GM19395 (cell line): ENCODE results near the gene WDR1.
"Not testable (repeated sequence)": the region's sequence is repeated elsewhere in the genome, so short reads cannot be mapped to it uniquely, and the experiment has no call there.

Experiments
- ATAC-seq: cut with Tn5 transposase; IDR thresholded peaks from one replicate; pipeline ENCODE4 v1.9.1; 2021; ENCODE audit warnings: mild to moderate bottlenecking, moderate library complexity; ENCODE audit not compliant: unreplicated experiment

Gene WDR1

DNA sequence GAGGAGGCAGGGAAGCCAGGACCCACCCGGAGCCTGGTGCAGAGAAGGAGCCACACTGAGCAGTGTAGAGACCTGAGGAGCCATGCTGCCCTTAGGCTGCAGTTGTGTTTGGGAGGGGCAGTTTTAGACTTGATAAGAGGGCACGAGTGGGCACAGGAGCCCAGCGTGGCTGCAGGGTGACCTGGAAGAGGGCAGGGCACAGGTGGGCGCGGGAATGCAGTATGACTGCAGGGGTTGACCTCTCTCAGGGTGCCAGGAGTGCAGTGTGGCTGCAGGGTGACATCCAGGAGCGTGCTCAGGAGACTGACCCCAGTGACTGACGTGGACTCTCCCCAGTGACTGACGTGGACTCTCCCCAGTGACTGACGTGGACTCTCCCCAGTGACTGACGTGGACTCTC is 14.6 kb upstream of the WDR1 start:
- ATAC-seq, result no peak

DNA sequence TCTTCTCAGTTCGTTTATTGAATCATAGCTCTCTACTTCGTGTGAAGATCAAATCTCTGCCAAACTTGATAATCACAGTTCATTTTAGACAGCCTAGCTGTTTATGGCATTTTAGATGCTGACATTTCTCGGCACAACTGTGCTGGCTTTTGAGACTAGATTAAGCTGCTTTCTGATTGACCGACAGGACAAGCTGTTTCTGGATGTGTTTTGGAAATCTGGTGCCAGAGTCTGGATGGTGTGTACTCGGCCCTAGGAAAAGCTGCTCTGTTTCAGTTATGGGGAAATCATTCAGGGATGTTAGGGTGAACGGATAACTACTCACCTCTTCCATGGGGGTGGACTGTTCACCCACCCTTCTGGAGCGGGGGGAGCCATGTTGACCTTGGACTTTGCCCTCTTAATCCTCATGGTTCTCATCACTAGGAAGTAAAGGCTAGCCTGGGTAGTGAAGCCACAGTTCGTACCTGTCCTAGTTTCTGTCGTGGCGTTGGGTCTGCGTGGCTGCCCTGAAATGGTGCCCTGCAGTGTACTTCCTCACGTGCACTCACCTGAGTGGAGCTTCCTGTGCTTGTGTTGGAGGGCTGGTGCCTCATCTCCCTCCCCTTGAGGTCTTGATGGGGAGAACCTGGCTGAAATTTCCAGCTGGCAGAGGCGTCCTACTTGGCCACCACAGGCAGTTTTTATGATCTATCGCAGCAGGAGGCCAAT is 13.7 kb upstream of the WDR1 start:
- ATAC-seq, result no peak

DNA sequence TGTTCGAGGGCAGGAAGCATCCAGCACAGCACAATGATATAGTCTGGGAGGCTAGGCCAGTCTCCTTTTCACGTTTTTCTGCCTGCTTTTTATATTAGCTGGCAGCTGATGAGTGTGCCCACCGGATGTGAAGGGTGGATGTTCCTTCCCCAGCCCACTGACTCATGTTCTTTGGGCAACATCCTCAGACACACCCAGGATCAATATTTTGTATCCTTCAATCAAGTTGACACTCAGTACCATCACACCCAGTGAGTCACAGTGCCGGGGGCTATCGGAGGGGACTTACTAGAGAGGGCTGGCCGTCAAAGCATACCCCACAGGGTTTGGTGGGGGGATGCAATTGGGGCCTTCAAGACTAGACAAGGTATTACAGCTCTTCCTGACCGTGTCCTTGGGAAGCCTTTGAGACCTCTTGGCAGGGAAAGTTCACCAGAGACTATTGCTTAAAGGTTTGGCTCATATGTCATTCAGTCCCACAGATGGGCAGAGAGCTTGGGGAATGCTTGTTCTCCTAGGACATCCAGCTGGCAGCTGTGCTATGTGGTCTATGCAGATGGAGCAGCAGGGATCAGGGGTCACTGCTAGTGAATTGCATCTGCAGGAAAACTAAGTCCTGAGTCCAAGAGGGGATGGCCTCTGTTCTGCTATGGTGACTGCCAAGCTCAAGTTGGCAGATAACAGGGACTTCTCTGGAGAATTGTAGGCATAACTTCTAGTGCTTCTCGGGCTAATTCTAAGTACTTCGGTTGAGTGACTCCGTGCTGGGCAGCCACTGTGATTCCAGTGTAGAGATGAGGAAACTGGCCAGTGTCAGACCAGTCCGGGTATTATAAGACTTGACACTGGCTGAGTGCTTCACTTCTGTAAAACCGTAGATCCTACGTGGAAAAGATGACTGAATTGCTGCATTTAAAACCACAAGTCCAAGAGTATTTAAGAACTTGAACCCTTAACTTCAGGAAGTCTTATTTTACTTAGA is 12.9 kb upstream of the WDR1 start:
- ATAC-seq, result no peak

DNA sequence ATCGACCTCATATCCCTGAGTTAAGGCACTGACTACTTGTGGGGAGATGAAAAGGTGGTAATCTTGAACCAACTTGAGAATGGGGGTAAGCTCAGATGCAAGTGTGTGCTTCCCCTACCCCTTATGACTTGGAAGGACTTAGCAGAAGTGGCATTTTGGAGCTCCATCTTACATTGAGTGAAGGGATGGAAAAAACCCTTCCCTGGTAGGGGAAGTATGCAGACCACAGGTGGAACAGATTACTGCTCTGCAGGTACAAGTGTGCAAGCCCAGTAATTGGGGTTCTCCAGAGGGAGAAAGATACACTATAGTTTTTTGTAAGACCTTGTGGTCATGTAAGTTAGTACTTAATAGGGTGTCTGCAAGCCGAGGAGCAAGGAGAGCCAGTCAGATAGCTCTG is 12.2 kb upstream of the WDR1 start:
- no peak for ATAC-seq

DNA sequence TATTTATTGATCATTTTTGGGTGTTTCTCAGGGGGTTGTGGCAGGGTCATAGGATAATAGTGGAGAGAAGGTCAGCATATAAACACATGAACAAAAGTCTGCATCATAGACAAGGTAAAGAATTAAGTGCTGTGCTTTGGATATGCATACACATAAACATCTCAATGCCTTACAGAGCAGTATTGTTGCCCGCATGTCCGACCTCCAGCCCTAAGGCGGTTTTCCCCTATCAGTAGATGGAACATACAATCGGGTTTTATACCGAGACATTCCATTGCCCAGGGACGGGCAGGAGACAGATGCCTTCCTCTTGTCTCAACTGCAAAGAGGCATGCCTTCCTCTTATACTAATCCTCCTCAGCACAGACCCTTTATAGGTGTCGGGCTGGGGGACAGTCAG is 10.9 kb upstream of the WDR1 start:
- not testable (repeated sequence) for ATAC-seq

DNA sequence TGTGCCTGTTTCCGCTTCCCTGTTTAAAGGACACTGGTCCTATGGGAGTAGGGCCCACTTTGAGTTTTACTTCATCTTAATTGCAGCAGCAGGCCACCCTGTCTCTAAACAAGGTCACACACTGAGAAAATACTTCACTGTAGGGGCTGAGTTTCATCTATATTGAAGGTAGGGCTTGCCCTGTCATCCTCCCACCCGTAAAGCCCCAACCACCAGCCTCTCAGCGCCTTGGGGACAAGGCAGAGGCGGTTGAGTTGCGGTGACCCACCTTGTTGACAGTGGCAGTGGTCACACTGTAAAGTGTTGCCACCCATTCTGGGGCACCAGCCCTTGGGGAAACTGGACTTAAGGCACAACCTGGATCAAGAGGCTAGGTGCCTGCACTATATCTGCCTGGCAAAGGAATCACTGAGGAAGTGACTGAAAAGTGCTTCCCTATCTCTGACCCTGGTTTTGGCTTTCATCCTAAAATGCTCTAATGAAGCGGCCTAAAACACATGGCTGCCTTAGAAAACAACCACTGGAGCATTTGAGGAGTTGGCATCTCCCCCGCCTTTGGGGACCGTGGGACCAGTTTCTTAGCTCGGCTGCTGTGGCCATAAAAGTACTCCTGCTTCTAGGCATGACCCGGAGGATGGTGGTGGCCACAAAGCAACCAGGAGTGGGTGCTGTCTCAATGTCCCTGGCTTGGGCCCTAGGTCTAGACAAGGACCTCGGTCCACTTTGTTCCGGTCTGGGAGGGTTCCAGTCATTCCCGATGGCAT is 7.8 kb upstream of the WDR1 start:
- no peak for ATAC-seq

DNA sequence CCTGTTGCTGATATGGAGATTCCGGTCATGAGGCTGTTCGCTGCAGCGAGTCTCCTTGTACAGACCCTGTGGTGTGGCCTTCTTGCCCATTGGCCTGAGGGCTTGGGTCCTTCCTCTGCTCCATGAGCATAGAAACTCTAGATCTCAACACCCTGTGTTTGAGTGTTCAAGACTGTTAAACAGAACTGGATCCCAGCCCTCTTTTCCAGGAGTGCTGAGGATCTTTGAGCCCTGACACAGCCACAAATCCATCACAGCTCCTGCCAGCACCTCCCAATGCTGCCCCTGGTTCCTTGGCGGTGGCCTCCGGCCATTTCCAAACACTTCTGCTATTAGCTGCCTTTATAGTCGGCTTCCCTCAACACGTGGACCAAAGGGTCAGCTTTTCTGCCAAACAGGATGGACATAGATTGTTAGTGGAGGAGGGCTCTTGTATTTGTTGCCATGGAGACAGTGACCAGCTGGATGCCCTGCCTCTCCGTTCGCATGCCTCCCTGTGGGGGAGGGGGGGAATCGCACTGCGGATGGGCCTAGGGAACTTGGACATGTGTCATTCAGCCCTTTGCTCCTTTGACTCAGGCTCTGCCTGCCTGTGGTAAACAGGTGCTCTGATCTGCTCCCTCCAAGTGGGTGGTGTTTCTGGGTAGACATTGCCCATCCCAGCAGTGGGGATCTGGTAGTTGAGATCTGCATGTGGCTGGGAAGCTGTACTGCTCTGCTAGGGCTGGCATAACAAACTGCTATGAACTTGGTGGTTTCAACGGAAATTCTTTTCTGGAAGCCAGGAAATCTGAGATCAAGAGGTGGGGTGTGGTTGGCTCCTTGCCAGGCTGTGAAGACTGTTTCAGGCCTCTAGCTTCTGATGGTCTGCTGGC is 6.9 kb upstream of the WDR1 start:
- ATAC-seq, result no peak

DNA sequence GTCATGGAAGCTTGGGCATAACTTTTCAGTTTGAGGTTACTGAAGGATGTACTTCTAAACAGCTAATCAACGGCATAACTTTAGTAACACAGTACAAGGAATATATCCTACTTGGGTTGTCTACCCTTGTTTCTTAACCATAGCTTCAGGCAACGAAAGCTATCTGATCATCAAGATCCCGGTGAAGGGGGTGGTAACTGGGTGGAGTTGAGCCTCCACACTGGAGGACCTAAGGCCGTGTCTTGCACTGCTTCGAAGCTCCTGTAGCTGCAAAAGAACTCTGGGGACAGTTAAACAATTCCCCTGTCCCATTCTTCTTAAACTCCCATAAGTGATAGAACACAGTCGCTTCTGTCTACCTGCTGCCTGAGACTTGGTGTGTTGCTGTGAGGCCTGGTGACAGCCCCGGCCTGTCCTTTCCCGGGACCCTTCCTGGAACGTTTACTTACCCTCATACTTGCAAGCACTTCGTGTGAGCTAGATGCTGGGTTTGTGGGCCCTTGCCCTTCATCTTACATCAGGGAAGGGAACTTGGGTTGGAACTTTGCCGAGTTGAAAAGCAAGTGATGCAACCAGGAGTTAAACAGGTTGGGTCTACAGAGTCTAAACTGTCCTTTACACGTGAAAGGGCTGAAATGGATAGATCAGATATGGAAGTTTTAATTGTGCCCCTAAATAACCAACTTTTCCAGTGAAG is 5.8 kb upstream of the WDR1 start:
- ATAC-seq, result no peak

DNA sequence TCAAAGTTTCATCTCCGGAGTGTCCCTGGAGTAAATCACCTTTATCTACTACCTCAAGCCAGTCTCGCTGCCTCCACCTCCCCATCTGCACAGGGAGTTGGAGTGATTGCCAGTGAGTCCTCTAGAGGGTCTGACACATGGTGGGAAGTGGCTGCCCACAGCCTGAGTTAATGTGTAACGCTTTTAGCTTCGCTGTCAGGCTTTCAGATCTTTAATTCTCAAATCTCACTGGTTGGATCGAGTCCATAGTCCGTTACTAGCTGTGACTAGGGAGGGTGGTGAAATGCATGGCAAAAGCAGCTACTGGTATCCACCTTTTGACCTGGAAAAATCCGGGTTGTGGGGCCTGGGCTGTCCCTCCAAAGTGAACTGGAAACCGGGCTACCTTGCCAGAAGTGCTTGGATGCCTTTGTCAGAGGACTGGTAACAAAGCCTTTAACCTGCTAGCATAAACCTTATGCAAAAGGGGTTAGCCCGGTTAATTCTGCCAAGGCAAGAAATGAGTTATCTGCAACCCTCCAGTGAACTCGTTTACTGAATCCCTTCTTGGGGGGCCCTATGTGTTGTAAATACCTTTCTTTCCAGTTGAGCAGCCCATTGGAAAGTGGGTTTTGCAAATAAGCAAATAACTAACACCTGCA is 5.1 kb upstream of the WDR1 start:
- no peak for ATAC-seq

DNA sequence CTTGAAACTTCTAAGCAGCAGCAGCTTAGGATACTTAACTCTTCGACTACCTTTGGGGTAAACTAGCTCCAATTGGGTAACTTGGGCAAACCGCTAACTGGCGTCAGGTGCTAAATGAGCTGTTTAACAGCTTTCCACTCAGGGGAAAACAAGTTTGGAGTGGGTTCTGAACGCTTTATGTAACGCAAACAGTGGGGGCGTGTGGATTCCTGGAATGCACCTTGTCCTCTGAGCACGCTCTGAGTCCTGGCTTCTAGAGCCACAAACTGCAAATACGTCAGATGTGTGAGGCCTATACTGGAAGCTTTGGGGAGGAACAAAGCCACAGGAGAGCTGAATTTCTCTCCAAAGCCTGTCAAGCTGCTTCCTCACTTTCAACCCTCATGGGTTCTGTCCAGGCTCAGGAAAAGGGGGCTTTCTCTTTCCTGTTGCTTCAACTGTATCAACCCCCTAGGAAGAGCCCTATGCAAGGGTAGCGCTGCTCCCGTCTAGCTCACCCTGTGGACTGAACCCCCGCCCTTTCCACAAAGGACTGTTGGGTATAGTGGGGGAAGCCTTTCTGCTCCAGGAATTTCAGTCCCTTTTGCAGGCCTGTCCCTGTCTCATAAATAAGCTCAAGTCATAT is 4.5 kb upstream of the WDR1 start:
- no peak for ATAC-seq

DNA sequence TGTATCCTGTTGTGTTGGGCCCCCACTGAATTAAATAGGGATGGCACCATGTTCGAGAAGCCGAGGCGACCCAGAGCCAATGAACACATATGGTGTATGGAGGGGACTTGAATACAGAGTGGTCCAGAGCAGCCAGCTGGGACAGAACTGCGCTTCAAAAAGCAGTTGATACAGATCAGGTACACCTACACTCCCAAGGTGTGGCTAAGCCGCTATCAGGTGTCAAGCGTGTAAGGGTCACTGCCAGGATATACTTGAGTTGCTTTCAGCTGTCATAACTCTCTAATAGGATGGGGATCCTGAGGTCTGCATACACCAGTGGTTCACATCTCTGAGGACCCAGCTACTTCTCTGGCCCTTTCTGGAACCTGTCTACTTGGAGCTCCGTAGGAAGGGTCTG is 3.2 kb upstream of the WDR1 start:
- ATAC-seq, result no peak

DNA sequence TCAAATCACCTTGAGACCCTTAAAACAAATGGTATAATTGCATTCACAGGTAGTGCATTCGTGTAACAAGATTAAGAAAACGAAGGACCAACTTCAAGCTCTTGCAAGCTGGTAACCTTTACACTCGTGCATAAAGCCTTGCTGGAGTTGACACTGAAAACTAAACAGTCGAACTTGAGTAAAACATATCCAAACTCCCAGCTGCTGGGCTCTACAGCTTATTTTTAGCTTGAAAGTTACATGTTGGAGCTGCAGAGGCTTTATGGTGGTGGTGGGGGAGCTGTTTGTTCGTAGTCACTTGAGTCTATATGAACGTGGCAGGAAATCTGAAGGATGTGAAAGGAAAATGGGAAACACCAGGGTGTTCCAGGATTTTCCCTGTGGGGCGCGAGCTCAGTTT is 2.7 kb upstream of the WDR1 start:
- no peak for ATAC-seq

DNA sequence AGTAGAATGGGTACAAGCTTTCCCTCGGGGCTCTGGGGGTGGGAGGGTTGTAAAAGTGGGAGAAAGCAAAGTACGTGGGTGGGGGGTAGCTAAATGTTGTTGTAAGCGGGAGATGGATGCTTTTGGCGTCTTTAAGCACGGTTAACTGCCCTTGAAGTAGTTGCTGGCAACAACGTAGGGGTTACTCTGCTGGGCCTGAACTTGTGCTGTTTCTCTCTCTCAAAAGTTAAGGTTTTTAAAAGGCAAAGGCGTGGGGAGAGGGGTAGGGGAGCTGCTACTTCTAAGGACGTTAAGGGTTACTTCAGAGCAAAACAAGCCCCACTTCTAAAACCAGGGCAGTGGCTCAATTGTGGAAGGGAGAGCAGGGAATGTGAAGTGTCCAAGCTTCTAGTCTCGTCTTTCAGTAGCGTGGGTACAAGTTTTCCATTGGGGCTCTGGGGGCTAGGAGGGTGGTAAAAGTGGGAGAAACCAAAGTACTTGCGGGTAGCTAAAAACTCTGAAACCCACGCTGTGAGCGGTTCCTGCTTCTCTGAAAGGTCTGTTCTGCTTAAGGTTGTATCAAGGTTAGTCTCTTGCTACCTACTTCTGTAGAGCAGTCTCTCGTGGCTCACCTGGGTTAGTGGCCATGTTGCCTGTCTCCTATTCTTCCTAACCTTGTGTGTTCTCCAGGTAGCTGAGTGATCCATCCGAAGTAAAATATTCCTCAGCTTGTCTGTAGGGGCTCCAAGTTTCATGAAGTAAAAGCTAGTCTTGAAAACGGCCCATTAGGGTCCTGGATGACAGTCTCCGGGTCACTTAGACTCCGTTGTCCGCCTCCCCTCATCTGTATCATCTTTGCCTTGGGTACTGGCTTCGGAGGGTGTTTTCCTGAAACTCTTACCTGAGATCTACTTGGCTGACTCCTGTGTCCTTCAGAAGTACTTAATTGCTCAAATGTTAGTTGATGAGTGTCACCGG is 1.7 kb upstream of the WDR1 start:
- peak; percentile 18 for ATAC-seq

DNA sequence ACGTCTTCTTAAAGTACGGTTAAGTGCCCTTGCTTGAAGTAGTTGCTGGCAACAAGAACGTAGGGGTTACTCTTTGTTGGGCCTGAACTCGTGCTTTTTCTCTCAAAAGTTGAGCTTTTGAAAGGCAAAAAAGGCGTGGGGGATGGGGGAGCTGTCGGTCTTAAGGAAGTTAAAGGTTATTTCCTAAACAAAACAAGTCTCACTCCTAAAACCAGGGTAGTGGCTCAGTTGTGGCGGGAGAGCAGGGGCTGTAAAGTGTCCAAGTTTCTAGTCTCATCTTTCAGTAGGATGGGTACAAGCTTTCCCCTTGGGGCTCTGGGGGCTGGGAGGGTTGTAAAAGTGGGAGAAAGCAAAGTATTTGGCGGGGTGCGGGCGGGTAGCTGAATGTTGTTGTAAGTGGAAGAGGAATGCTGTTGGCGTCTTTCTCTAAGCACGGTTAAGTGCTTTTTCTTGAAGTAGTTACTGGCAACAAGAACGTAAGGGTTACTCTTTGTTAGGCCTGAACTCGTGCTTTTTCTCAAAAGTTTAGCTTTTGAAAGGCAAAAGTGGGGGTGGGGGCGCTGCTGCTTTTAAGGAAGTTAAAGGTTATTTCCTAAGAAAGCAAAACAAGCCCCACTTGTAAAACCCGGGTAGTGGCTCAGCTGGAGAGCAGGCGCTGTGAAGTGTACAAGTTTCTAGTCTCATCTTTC is 904 bp upstream of the WDR1 start:
- peak; percentile 35 for ATAC-seq

DNA sequence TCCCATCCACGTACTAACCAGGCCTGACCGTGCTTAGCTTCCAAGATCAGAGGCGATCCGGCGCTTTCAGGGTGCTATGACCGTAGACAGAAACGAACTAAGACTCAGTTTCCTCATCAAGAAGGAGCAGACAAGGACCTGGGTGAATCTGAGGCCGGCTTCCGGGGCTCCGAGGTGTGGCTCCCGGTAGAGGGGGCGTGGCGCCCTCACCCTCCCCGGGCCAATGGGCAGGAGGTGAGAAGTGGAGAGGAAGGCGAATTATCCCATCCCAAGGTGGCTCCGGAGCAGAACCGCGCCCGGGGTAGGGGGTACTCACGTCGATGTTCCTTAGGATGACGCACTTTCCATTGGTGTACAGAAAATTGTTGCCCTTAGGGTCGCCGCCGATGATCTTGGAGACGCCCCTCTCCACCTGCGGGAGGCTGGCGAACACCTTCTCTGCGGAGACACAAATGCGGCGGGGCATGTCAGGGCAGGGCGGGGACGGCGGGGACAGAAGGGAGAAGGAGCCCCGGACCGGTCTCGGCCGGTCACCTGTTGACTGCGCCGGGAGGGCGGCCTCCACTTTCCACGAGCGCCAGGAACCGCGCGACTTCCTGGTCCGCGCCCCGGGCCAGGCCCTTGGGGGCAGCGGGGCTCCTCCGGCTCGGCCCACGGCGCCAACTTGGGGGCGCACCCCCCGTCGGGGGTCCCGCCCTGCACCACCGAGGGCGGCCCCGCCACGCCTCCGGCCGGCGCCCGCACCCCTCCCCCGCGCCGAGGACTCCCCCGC is 616 bp downstream of the WDR1 start:
- peak; percentile 41 for ATAC-seq

DNA sequence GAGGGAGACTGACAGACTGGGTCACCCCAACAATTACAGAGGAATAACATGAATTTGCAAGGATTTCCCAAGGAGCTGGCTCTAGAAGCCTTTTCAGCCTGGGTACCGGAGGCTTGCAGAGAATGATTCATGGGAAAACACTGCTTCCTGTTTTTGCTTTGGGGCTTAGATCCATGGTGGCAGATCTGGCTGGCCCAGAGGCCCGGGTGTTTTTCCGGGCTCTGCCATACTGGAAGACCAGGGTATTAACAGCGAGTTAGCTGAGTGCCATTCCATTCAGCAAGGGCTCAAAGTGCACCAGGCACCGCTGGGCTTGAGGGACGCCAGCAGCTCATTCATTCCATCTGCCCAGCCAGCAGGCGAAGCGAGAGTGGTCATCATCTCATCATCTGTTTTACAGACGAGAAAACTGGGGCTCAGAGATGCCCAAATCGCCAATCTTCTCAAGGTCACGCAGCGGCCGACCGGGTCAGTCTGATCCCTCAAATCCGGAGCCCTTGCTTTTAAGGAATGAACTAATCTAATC is 1.3 kb downstream of the WDR1 start:
- ATAC-seq, result no peak
